ENCODE results near the gene MYL4.

GRCh38 chr17:47210105-47210504, 957 bp downstream of the MYL4 start:
- TF ChIP-seq POLR2AphosphoS5 (IDR thresholded peaks at IDR 0.05; ENCODE audit: borderline replicate concordance, low read depth, low read length) (no peak), EZH2 (IDR thresholded peaks at IDR 0.05) (no peak)
